HG03354 (cell line): ENCODE results near the gene SHMT2.

Experiments used
- ATAC-seq: cut with Tn5 transposase; IDR thresholded peaks from one replicate; pipeline ENCODE4 v1.9.1; 2021; ENCODE audit warnings: mild to moderate bottlenecking; ENCODE audit not compliant: unreplicated experiment, poor library complexity, severe bottlenecking

The SHMT2 gene

GRCh38 chr12:57236925-57237595, 7.5 kb downstream of the SHMT2 start:
- ATAC-seq: no peak

- no peak for ATAC-seq
Measured at GRCh38 chr12:57237596-57237931, 8.1 kb downstream of the SHMT2 start.

- ATAC-seq: no peak
Measured at GRCh38 chr12:57237932-57238853, 8.7 kb downstream of the SHMT2 start.

- peak; percentile 58 for ATAC-seq
Measured at GRCh38 chr12:57238854-57239554, 9.5 kb downstream of the SHMT2 start.

GRCh38 chr12:57239587-57240065, 10.1 kb downstream of the SHMT2 start:
- no peak for ATAC-seq

GRCh38 chr12:57240066-57240921, 10.8 kb downstream of the SHMT2 start:
- ATAC-seq: no peak

GRCh38 chr12:57240926-57241401, 11.5 kb downstream of the SHMT2 start:
- no peak for ATAC-seq

- ATAC-seq: no peak
Measured at GRCh38 chr12:57241402-57242310, 12.1 kb downstream of the SHMT2 start.

- no peak for ATAC-seq
Measured at GRCh38 chr12:57242329-57242690, 12.8 kb downstream of the SHMT2 start.

- ATAC-seq: peak; percentile 55
Measured at GRCh38 chr12:57242691-57243454, 13.4 kb downstream of the SHMT2 start.

- ATAC-seq: peak; percentile 27
Measured at GRCh38 chr12:57243521-57244311, 14.2 kb downstream of the SHMT2 start.

GRCh38 chr12:57244312-57244696, 14.8 kb downstream of the SHMT2 start:
- no peak for ATAC-seq

- no peak for ATAC-seq
Measured at GRCh38 chr12:57247041-57247440, 17.5 kb downstream of the SHMT2 start.

- ATAC-seq: no peak
Measured at GRCh38 chr12:57248934-57249742, 19.6 kb downstream of the SHMT2 start.

- no peak for ATAC-seq
Measured at GRCh38 chr12:57250541-57250940, 21.0 kb downstream of the SHMT2 start.

GRCh38 chr12:57250956-57251355, 21.4 kb downstream of the SHMT2 start, which contains the start of gene STAC3:
STAC3 (minus strand) TSS chr12:57251187; CDS start chr12:57249636, 1,551 bp downstream.
- ATAC-seq: no peak
